CD4-positive, alpha-beta T cell (primary cell): ENCODE measurements around the gene OPA3. TPM values are rescaled to one million over a fixed set of nuclear protein-coding genes. Genes with fewer than 3 reads are reported as not detected.

ENCODE experiments used
- ATAC-seq: fragments of 200-7000 bp; cut with Tn5 transposase; one replicate; pipeline ENCODE4 v1.10.0; 2022; ENCODE audit warnings: mild to moderate bottlenecking; ENCODE audit not compliant: poor library complexity
- CTCF ChIA-PET: fragments of 350-600 bp; sonication (Branson Sonifier 250); formaldehyde crosslinking; loops from one replicate; lab custom pipeline; 2021; ENCODE audit warnings: antibody characterized with exemption, inconsistent platforms; lab: Charles Lee
- POLR2A ChIA-PET: fragments of 350-600 bp; sonication (Branson Sonifier 250); formaldehyde crosslinking; loops from one replicate; lab custom pipeline; 2021; ENCODE audit warnings: antibody characterized with exemption, inconsistent platforms; lab: Charles Lee
- DNase-seq, 14 experiments: peaks; one replicate each; pipeline ENCODE4 v3.0.0-alpha.2; 2013 to 2020; ENCODE audit warnings: mixed read lengths in 2 of 14
- H3K27ac ChIP-seq, 2 donors: one replicate each; pipeline versions ENCODE4 v1.5.1 to v1.7.0; 2013; ENCODE audit warnings: low read length in 2 of 2, low read depth in 1 of 2, mild to moderate bottlenecking in 1 of 2
- H3K27me3 ChIP-seq, 2 experiments: 1 replicate in 1 of 2; 2 replicates in 1 of 2; pipeline versions ENCODE4 v1.6.1 to v1.7.0; 2013; ENCODE audit warnings: low read length in 2 of 2, control low read depth in 1 of 2, mild to moderate bottlenecking in 1 of 2, moderate library complexity in 1 of 2; ENCODE audit not compliant: insufficient read depth in 2 of 2, control insufficient read depth in 1 of 2
- H3K36me3 ChIP-seq: one replicate; pipeline ENCODE4 v1.6.1; 2013; ENCODE audit warnings: low read length, control low read depth; ENCODE audit not compliant: insufficient read depth
- H3K4me1 ChIP-seq: one replicate; pipeline ENCODE4 v1.6.1; 2013; ENCODE audit warnings: low read length, control low read depth; ENCODE audit not compliant: insufficient read depth
- H3K4me3 ChIP-seq: one replicate; pipeline ENCODE4 v1.5.1; 2013; ENCODE audit warnings: mild to moderate bottlenecking, low read length, moderate library complexity
- H3K9me3 ChIP-seq, 2 experiments: 1 replicate in 1 of 2; 2 replicates in 1 of 2; pipeline versions ENCODE4 v1.6.1 to v1.7.0; 2013; ENCODE audit warnings: low read length in 2 of 2, mild to moderate bottlenecking in 2 of 2, control low read depth in 1 of 2, moderate library complexity in 1 of 2; ENCODE audit not compliant: control insufficient read depth in 1 of 2, insufficient read depth in 1 of 2
- H3K27ac Mint-ChIP-seq: one replicate; pipeline ENCODE4 v1.8.0; 2020; ENCODE audit warnings: mixed read lengths
- H3K27me3 Mint-ChIP-seq: one replicate; pipeline ENCODE4 v1.8.0; 2021; ENCODE audit warnings: mixed read lengths
- H3K36me3 Mint-ChIP-seq: one replicate; pipeline ENCODE4 v1.8.0; 2021; ENCODE audit warnings: low read depth, mixed read lengths
- H3K4me1 Mint-ChIP-seq: one replicate; pipeline ENCODE4 v1.8.0; 2021; ENCODE audit warnings: low read depth, mixed read lengths
- H3K4me3 Mint-ChIP-seq: one replicate; pipeline ENCODE4 v1.8.0; 2020; ENCODE audit warnings: mild to moderate bottlenecking, mixed read lengths
- H3K9me3 Mint-ChIP-seq: one replicate; pipeline ENCODE4 v1.8.0; 2020; ENCODE audit warnings: mixed read lengths
- CTCF ChIP-seq: fragments of 200-600 bp; IDR thresholded peaks from one replicate; pipeline ENCODE4 v1.8.0; 2022; ENCODE audit warnings: antibody characterized with exemption, mild to moderate bottlenecking
- intact Hi-C, 2 experiments: fragments of 100-400 bp; cut with DNase I in 1 of 2; cut with micrococcal nuclease in 1 of 2; formaldehyde crosslinking; loops; one replicate each; pipeline versions ENCODE4 v1.15.1 to v1.9.0; 2023 to 2025; cut with DNase I, micrococcal nuclease
- total RNA-seq, 174 experiments: library from RNA in 2 of 174; stranded (reverse) in 2 of 174; gene quantifications; one replicate each; pipeline ENCODE4 v1.2.3 and lab custom pipeline; 2021 to 2026

OPA3 gene
- total RNA-seq, 2 experiments from 2014 or later = 3.1 to 3.2 TPM

DNA sequence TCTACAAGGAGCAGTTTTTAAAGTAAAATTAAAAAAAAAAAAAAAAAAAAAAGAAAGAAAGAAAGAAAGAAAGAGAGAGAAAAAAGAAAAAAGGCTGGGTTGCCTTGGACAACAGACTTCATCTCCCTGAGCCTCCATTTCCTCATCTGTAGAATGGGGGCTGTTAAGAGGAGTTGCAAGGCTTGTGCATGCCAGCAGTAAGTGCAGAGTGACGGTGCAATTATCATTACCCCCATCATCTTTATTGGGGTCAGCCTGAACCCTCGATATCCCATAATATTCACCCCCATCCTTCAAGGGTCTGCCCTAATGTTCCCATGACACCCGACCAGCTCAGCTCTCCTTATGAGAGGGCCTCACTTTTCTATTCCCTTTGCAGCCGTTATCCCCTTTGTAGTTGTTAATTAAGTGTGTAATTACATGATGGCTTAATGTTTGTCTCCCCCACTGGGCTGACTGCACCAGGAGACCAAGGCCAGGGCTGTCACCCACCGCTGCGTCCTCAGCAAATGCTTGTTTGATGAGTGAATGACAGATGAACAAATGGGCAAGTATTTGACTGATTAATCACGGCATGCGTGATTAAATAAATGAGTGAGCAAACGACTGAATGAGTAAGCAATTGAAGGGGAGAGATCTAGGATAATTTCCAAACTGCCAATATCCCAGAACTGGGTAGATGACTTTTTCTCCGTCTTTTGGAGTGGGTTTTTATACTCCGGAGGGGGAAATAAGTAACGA lies 106.7 kb downstream of the OPA3 start:
- Histone ChIP-seq H3K36me3 (peaks cover 1% of the 10 kb centered on the region), H3K9me3 (no peaks in the 10 kb centered on the region), H3K4me3 (peak overlapping the region; percentile 64), H3K27ac (peak overlapping the region; percentile 98 to 99), H3K4me1 (peaks cover 37% of the 10 kb centered on the region), H3K27me3 (peaks cover 0 to 4% of the 10 kb centered on the region in 2 experiments)
- ChIA-PET CTCF (interaction anchor here (0.6 to 9.5 kb wide), 25 partner anchors 10 to 292 kb away, joined by 3 to 365 read pairs (median 5); partner anchors contain the start of genes ERCC2, FOSB, PPP1R13L and SIX5), POLR2A (interaction anchor here (0.8 to 5.3 kb wide), 13 partner anchors 10 to 291 kb away, joined by 3 to 142 read pairs (median 6); partner anchors contain the start of genes FOSB, OPA3, PPP1R13L and QPCTL)
- Mint-ChIP-seq H3K27me3 (peaks cover 26% of the 10 kb centered on the region), H3K9me3 (no peaks in the 10 kb centered on the region), H3K4me1 (peaks cover 30% of the 10 kb centered on the region), H3K27ac (peak overlapping the region; percentile 99), H3K4me3 (peak overlapping the region; percentile 86), H3K36me3 (peaks cover 11% of the 10 kb centered on the region)
- ATAC-seq = no peak
- no peak for TF ChIP-seq CTCF
- peak in 3 of 14 experiments; percentile 24 to 81 (median 70) for DNase-seq
- intact Hi-C loops = loop anchor here in 1 of 2 experiments (1.0 to 2.0 kb wide), 3 partner anchors 9 to 73 kb away; partner anchors contain the start of gene PPP1R13L

Other genes starting within 250 kb of the OPA3 start
- not detected for gene KLC3, start 244.1 kb downstream of the OPA3 start, total RNA-seq
- 1 to 10 TPM; 8.7 to 9.6 TPM for gene ERCC2, start 214.2 kb downstream of the OPA3 start, total RNA-seq
- gene PPP1R13L, start 179.7 kb downstream of the OPA3 start, total RNA-seq = 1 to 10 TPM; 1.5 to 3.7 TPM
- under 1 TPM; 0.16 to 0.28 TPM for gene POLR1G, start 178.2 kb downstream of the OPA3 start, total RNA-seq
- gene ERCC1, start 160.9 kb downstream of the OPA3 start, total RNA-seq = 10 to 100 TPM; 32.5 to 32.6 TPM
- 100 to 1,000 TPM; 422 to 424 TPM for gene FOSB, start 116.8 kb downstream of the OPA3 start, total RNA-seq
- gene RTN2, start 87.8 kb downstream of the OPA3 start, total RNA-seq = under 1 TPM; 0.60 to 0.70 TPM
- 1 to 10 TPM; 3.3 to 3.5 TPM for gene PPM1N, start 86.4 kb downstream of the OPA3 start, total RNA-seq
- 10 to 100 TPM; 49.9 to 55.5 TPM for gene VASP, start 77.3 kb downstream of the OPA3 start, total RNA-seq
- gene GPR4, start 17.4 kb upstream of the OPA3 start, total RNA-seq = not detected
- 10 to 100 TPM; 29.2 to 30.4 TPM for gene EML2, start 54.6 kb upstream of the OPA3 start, total RNA-seq
- 1 to 10 TPM; 2.4 to 3.0 TPM for gene GIPR, start 83.4 kb upstream of the OPA3 start, total RNA-seq
- gene SNRPD2, start 107.2 kb upstream of the OPA3 start, total RNA-seq = 100 to 1,000 TPM; 367 to 369 TPM
- 1 to 10 TPM; 3.7 to 5.0 TPM for gene QPCTL, start 107.9 kb upstream of the OPA3 start, total RNA-seq
- gene FBXO46, start 146.1 kb upstream of the OPA3 start, total RNA-seq = 10 to 100 TPM; 17.2 to 17.5 TPM
- not detected for gene MEIOSIN, start 148.6 kb upstream of the OPA3 start, total RNA-seq
- under 1 TPM; 0.58 to 0.59 TPM for gene SIX5, start 184.4 kb upstream of the OPA3 start, total RNA-seq
- 10 to 100 TPM; 24.0 to 24.9 TPM for gene DMPK, start 197.7 kb upstream of the OPA3 start, total RNA-seq
- 10 to 100 TPM; 28.6 to 31.5 TPM for gene DMWD, start 208.0 kb upstream of the OPA3 start, total RNA-seq
- gene RSPH6A, start 230.5 kb upstream of the OPA3 start, total RNA-seq = under 1 TPM; 0.17 to 0.25 TPM